WERI-Rb-1 (cell line): ENCODE data around the gene TYMS.
"Not testable (repeated sequence)": the region's sequence is repeated elsewhere in the genome, so short reads cannot be mapped to it uniquely, and the experiment has no call there.

Experiments used
- DNase-seq: peaks from one replicate; pipeline ENCODE4 v3.0.0-alpha.2; 2020
- H3K27ac ChIP-seq: fragments of 250-450 bp; sonication (Bioruptor Pico); 2 replicates; pipeline ENCODE4 v1.5.1; 2020; ENCODE audit warnings: mild to moderate bottlenecking, moderate library complexity
- H3K27me3 ChIP-seq: fragments of 250-450 bp; sonication (Bioruptor Pico); 2 replicates; pipeline ENCODE4 v1.5.1; 2021; ENCODE audit warnings: mild to moderate bottlenecking, low read depth, moderate library complexity; ENCODE audit not compliant: insufficient read depth, severe bottlenecking
- H3K36me3 ChIP-seq: fragments of 250-450 bp; sonication (Bioruptor Pico); 2 replicates; pipeline ENCODE4 v1.5.1; 2020; ENCODE audit warnings: mild to moderate bottlenecking, moderate library complexity
- H3K4me3 ChIP-seq: 2 replicates; pipeline ENCODE4 v1.5.1; 2011; ENCODE audit warnings: low read depth, mild to moderate bottlenecking, control low read depth, low read length
- H3K9me3 ChIP-seq: fragments of 250-450 bp; sonication (Bioruptor Pico); 2 replicates; pipeline ENCODE4 v1.5.1; 2021; ENCODE audit warnings: mild to moderate bottlenecking, moderate library complexity; ENCODE audit not compliant: severe bottlenecking
- CTCF ChIP-seq: IDR thresholded peaks from 2 replicates; pipeline ENCODE4 v1.5.1; 2011; ENCODE audit warnings: low read depth, mild to moderate bottlenecking, control low read depth, inconsistent platforms, low read length

The TYMS gene

GRCh38 chr18:678482-679182, 21.2 kb downstream of the TYMS start:
- Histone ChIP-seq H3K27ac (no peak overlapping the region), H3K9me3 (no peaks in the 10 kb centered on the region), H3K36me3 (peaks cover 43% of the 10 kb centered on the region), H3K27me3 (no peaks in the 10 kb centered on the region), H3K4me3 (no peak overlapping the region)
- peak; percentile 30; the same call in 1 of the 2 replicates for TF ChIP-seq CTCF
- no peak for DNase-seq

GRCh38 chr18:679516-679915, 22.1 kb downstream of the TYMS start:
- no peaks in the 10 kb centered on the region for H3K9me3 ChIP-seq
- no peak overlapping the region for H3K4me3 ChIP-seq
- H3K36me3 ChIP-seq: peaks cover 34% of the 10 kb centered on the region
- H3K27ac ChIP-seq: no peak overlapping the region
- no peak for TF ChIP-seq CTCF
- no peak for DNase-seq
- H3K27me3 ChIP-seq: no peaks in the 10 kb centered on the region

GRCh38 chr18:680392-680791, 22.9 kb downstream of the TYMS start:
- Histone ChIP-seq H3K27me3 (no peaks in the 10 kb centered on the region), H3K27ac (no peak overlapping the region), H3K9me3 (no peaks in the 10 kb centered on the region), H3K36me3 (peaks cover 26% of the 10 kb centered on the region), H3K4me3 (no peak overlapping the region)
- DNase-seq: no peak
- no peak for TF ChIP-seq CTCF

DNA sequence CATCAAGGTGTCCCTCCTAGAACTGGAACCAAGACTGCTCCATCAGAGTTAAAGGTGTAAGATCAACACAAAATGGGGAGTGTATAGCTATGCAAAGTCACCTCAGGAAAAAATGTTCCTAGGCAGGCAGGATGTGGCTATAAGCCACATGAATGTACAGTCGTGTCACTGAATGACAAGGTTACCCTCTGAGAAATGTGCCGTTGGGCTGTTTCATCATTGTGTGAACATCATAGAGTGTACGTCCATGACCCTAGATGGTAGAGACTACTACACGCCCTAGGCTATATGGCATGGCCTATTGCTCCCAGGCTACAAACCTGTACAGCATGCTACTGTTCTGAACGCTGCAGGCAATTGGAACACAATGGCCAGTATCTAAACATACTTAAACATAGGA, 24.5 kb downstream of the TYMS start:
- peaks cover 16% of the 10 kb centered on the region for H3K36me3 ChIP-seq
- H3K4me3 ChIP-seq: no peak overlapping the region
- TF ChIP-seq CTCF: no peak

DNA sequence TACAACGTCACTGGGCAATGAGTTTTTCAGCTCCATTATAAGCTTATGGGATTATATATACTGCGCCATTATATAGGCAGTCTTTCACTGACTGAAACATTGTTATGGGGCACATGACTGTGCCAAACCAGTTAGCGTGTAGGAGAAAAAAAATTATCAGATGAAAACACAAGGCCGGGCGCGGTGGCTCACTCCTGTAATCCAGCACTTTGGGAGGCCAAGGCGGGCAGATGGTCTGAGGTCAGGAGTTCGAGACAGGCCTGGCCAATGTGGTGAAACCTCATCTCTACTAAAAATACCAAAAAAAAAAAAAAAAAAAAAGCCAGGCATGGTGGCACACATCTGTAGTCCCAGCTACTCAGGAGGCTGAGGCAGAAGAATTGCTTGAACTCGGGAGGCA, 25.0 kb downstream of the TYMS start:
- peaks cover 16% of the 10 kb centered on the region for H3K36me3 ChIP-seq

More for the DNA sequence above, 24.5 kb downstream of the TYMS start:
- no peak for DNase-seq
- Histone ChIP-seq H3K27ac (no peak overlapping the region), H3K27me3 (no peaks in the 10 kb centered on the region), H3K9me3 (no peaks in the 10 kb centered on the region)

DNA sequence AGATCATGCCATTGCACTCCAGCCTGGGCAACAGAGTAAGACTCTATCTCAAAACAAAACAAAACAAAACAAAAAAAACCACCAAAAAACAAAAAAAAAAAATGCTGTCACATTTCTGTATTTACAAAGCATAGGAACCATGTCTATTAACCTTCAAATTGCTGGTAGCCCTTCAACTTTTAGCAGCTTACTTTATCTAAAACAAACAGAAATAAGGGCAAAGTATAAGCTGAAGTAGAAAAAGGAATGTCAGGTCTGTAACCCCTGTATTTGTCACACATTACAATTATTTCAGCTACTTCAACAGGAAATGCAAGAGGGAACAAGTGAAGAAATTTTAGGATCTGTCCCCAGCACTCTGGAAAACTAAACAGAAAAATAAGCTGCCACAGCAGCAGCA, 25.4 kb downstream of the TYMS start:
- Histone ChIP-seq H3K9me3 (no peaks in the 10 kb centered on the region), H3K36me3 (peaks cover 13% of the 10 kb centered on the region), H3K27ac (no peak overlapping the region), H3K4me3 (no peak overlapping the region), H3K27me3 (no peaks in the 10 kb centered on the region)
- no peak for TF ChIP-seq CTCF
- no peak for DNase-seq

More for the DNA sequence above, 25.0 kb downstream of the TYMS start:
- DNase-seq, H3K27me3 ChIP-seq, H3K9me3 ChIP-seq, H3K4me3 ChIP-seq, H3K27ac ChIP-seq: not testable (repeated sequence)
